Vagina (tissue), 2 donors: ENCODE measurements around the gene CRAMP1. TPM values are rescaled to one million over a fixed set of nuclear protein-coding genes. Genes with fewer than 3 reads are reported as not detected.

Experiments used
- DNase-seq, 2 donors: peaks; one replicate each; pipeline ENCODE4 v3.0.0-alpha.2; 2017; ENCODE audit errors: extremely low spot score in 2 of 2
- H3K27ac ChIP-seq: fragments of 200-600 bp; sonication (generic); one replicate; pipeline ENCODE4 v1.5.1; 2019
- H3K27me3 ChIP-seq: fragments of 200-600 bp; sonication (generic); one replicate; pipeline ENCODE4 v1.5.1; 2019
- H3K36me3 ChIP-seq, 2 donors: fragments of 200-600 bp; sonication (generic); one replicate each; pipeline ENCODE4 v1.5.1; 2017 to 2019
- H3K4me1 ChIP-seq: fragments of 200-600 bp; sonication (generic); one replicate; pipeline ENCODE4 v1.5.1; 2019
- H3K4me3 ChIP-seq, 2 donors: fragments of 200-600 bp; sonication (generic); 1 replicate in 1 of 2; 2 replicates in 1 of 2; pipeline ENCODE4 v1.5.1; 2016 to 2019
- H3K9me3 ChIP-seq: fragments of 200-600 bp; sonication (generic); one replicate; pipeline ENCODE4 v1.5.1; 2019
- CTCF ChIP-seq, 3 experiments: fragments of 450-650 bp in 2 of 3; fragments of 200-600 bp in 1 of 3; sonication (generic) in 1 of 3; IDR thresholded peaks; one replicate each; pipeline ENCODE4 v1.5.1; 2017 to 2019; ENCODE audit warnings: antibody characterized with exemption in 3 of 3, mild to moderate bottlenecking in 2 of 3, moderate library complexity in 2 of 3
- POLR2A ChIP-seq, 2 donors: fragments of 450-650 bp; IDR thresholded peaks; one replicate each; pipeline ENCODE4 v1.6.1; 2017; ENCODE audit warnings: antibody characterized with exemption in 2 of 2, mild to moderate bottlenecking in 2 of 2, moderate library complexity in 2 of 2
- POLR2AphosphoS5 ChIP-seq, 2 donors: sonication (generic); formaldehyde crosslinking; IDR thresholded peaks; one replicate each; pipeline ENCODE4 v1.9.0; 2017; ENCODE audit warnings: antibody characterized with exemption in 2 of 2, mild to moderate bottlenecking in 2 of 2, low read depth in 1 of 2; ENCODE audit not compliant: insufficient read depth in 1 of 2
- intact Hi-C: fragments of 100-400 bp; cut with DNase I; formaldehyde crosslinking; loops from one replicate; pipeline ENCODE4 v1.15.1; 2023
- total RNA-seq: library from RNA; depleted of rRNA; stranded (reverse); fragments of >200 nt; gene quantifications from one replicate; pipeline ENCODE4 v1.2.3, GENCODE V29; 2016

Gene CRAMP1
- total RNA-seq, 1 donor from 2014 or later = 13.8 TPM

- no peaks in the 10 kb centered on the region for H3K4me1 ChIP-seq
- H3K9me3 ChIP-seq = no peaks in the 10 kb centered on the region
- H3K27ac ChIP-seq = no peak overlapping the region
- intact Hi-C loops = no loop called here
- peaks cover 3 to 66% of the 10 kb centered on the region in 2 donors for H3K36me3 ChIP-seq
- no peak overlapping the region for H3K4me3 ChIP-seq
- no peaks in the 10 kb centered on the region for H3K27me3 ChIP-seq
- TF ChIP-seq POLR2AphosphoS5 (IDR thresholded peaks at IDR 0.05; ENCODE audit: insufficient read depth in 1 of 2, low read depth in 1 of 2) (no peak), CTCF (IDR thresholded peaks at IDR 0.05) (no peak), POLR2A (IDR thresholded peaks at IDR 0.05) (no peak)
- no peak for DNase-seq
Measured at GRCh38 chr16:1655909-1656807, 44.0 kb downstream of the CRAMP1 start.

GRCh38 chr16:1656808-1657617 lies 44.9 kb downstream of the CRAMP1 start:
- no peak for DNase-seq
- TF ChIP-seq POLR2AphosphoS5 (IDR thresholded peaks at IDR 0.05; ENCODE audit: insufficient read depth in 1 of 2, low read depth in 1 of 2) (no peak), POLR2A (IDR thresholded peaks at IDR 0.05) (no peak), CTCF (IDR thresholded peaks at IDR 0.05) (no peak)
- Histone ChIP-seq H3K4me3 (no peak overlapping the region), H3K27me3 (no peaks in the 10 kb centered on the region), H3K27ac (no peak overlapping the region), H3K36me3 (peaks cover 3 to 71% of the 10 kb centered on the region in 2 donors), H3K9me3 (no peaks in the 10 kb centered on the region), H3K4me1 (no peaks in the 10 kb centered on the region)
- intact Hi-C loops = no loop called here

- Histone ChIP-seq H3K4me1 (no peaks in the 10 kb centered on the region), H3K4me3 (no peak overlapping the region), H3K27me3 (no peaks in the 10 kb centered on the region), H3K36me3 (peaks cover 3 to 72% of the 10 kb centered on the region in 2 donors), H3K9me3 (no peaks in the 10 kb centered on the region), H3K27ac (no peak overlapping the region)
- TF ChIP-seq CTCF (IDR thresholded peaks at IDR 0.05) (no peak), POLR2A (IDR thresholded peaks at IDR 0.05) (no peak), POLR2AphosphoS5 (IDR thresholded peaks at IDR 0.05; ENCODE audit: insufficient read depth in 1 of 2, low read depth in 1 of 2) (no peak)
- DNase-seq = no peak
- intact Hi-C loops = no loop called here
Measured at GRCh38 chr16:1657841-1658240, 45.7 kb downstream of the CRAMP1 start.

- Histone ChIP-seq H3K27me3 (no peaks in the 10 kb centered on the region), H3K4me1 (no peaks in the 10 kb centered on the region), H3K36me3 (peaks cover 3 to 75% of the 10 kb centered on the region in 2 donors), H3K27ac (no peak overlapping the region), H3K9me3 (no peaks in the 10 kb centered on the region), H3K4me3 (no peak overlapping the region)
- no peak for TF ChIP-seq POLR2A (IDR thresholded peaks at IDR 0.05)
- TF ChIP-seq POLR2AphosphoS5 (IDR thresholded peaks at IDR 0.05; ENCODE audit: insufficient read depth in 1 of 2, low read depth in 1 of 2) = no peak
- TF ChIP-seq CTCF (IDR thresholded peaks at IDR 0.05) = no peak
- DNase-seq = no peak
- intact Hi-C loops = no loop called here
Measured at GRCh38 chr16:1659031-1659430, 46.9 kb downstream of the CRAMP1 start.
